Tongue (tissue), 2 donors: ENCODE measurements around the gene PRL. TPM values are rescaled to one million over a fixed set of nuclear protein-coding genes. Genes with fewer than 3 reads are reported as not detected.
A peak's percentile ranks its signal among the peaks of the same experiment; 100 is the strongest.

ENCODE experiments used
- DNase-seq: peaks from one replicate; pipeline ENCODE4 v3.0.0-alpha.2; 2015
- total RNA-seq: library from RNA; depleted of rRNA; stranded (reverse); fragments of >200 nt; gene quantifications from one replicate; pipeline ENCODE4 v1.2.3, GENCODE V29; 2014

PRL gene
- total RNA-seq, 1 donor from 2014 or later = not detected

DNA sequence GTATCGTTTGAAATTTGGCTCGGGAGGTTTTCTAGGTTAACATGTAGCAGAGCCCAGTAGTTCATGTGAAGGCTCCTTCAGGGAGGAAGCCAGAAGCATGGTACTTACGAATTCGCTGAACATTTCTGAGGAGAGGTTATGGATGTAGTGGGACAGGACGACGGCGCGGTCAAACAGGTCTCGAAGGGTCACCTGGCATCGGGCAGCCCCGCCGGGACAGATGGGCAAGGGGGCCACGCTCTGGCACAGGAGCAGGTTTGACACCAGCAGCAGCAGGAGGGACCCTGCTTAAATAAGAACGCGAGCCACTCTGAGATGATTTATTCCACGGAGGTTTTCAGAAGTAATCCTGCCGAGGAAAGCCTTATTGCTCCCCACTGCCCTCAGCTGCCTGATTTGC is 2.5 kb downstream of the PRL start:
- DNase-seq = peak; percentile 20

GRCh38 chr6:22290045-22290444 is 6.8 kb downstream of the PRL start:
- no peak for DNase-seq

- no peak for DNase-seq
These were observed 8.1 kb downstream of the PRL start for GRCh38 chr6:22288721-22289120.

DNA sequence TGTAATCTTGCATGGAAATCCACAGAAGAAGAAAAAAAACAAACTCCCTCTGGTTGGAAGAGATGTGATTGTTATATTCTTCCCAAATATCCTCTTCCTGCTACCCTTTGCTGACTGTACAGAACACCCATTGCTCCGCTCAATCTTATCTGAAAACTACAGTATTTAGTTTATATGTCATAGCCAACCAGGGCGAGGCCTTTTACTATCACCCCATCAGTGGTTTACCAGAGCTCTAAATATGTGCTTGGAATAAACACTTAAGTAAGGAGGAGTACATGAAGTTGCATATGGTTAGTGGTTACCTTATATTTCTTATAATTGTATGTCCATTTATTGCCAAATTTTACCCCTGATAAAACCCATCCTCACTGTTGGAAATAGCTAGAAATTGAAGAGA is 12.2 kb downstream of the PRL start:
- DNase-seq = no peak

- DNase-seq = no peak
These were observed 15.3 kb downstream of the PRL start for GRCh38 chr6:22281341-22282085.

DNA sequence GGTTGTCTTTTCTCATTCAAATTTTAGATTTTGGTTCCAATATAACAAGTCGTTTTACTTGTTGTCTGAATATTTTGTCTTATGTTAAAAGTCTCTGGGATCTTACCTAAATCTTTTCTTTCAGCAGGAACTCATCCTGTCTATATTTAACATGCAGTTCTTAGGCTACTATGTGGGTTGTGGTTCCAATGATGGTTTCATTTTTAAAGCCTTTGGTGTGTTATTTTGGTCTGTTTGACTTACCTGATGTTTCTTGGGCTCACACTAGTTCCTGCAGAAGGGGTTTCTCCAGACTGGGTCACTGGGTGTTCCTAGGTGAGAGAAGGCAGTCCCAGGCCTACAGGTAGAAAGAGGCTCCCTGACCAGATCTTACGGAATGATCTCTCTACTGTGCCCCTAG is 17.4 kb downstream of the PRL start:
- DNase-seq = no peak

GRCh38 chr6:22271081-22271480 is 25.8 kb downstream of the PRL start:
- DNase-seq = peak; percentile 38

- no peak for DNase-seq
These were observed 33.1 kb downstream of the PRL start for GRCh38 chr6:22263748-22264147.

- peak; percentile 73 for DNase-seq
These were observed 42.0 kb downstream of the PRL start for GRCh38 chr6:22254886-22255285.

GRCh38 chr6:22253955-22254655 is 42.7 kb downstream of the PRL start:
- no peak for DNase-seq

DNA sequence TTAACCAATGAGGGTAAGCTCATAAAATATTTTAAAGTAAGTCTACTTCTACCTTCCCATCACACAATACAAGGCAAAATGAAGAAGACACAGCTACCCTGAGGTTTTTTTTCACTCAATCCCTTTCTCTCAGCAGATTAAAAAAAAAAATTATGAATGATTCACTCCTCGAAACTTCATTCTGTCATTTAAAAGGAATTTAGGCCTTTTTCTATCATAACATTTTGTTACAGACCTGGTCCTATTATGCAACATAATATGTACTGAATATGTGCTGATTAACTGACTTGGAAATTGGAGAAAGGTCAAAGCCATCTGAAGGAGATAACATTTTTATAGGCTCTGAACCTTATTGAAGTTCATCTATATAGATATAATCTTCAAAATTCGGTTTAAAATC is 45.5 kb downstream of the PRL start:
- no peak for DNase-seq

DNA sequence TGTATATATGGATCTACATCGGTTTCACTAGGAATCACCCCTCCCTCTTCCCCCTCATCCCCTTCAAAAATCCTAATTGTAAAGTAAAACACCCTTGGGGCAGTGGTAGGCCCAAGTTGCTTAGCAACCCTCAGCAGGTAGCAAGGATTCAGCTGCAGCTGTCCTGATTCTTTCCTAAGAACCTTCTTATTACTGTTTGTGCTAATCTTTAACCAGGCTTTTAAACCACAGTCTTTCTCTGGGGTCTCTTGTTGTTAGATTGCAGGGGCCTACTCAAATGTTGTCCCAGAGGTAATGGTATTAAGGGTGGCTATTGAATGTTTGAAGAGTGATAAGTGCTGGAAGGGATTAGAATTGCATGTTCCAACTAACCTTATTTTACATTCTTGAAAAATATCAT is 46.4 kb downstream of the PRL start:
- peak; percentile 51 for DNase-seq

DNA sequence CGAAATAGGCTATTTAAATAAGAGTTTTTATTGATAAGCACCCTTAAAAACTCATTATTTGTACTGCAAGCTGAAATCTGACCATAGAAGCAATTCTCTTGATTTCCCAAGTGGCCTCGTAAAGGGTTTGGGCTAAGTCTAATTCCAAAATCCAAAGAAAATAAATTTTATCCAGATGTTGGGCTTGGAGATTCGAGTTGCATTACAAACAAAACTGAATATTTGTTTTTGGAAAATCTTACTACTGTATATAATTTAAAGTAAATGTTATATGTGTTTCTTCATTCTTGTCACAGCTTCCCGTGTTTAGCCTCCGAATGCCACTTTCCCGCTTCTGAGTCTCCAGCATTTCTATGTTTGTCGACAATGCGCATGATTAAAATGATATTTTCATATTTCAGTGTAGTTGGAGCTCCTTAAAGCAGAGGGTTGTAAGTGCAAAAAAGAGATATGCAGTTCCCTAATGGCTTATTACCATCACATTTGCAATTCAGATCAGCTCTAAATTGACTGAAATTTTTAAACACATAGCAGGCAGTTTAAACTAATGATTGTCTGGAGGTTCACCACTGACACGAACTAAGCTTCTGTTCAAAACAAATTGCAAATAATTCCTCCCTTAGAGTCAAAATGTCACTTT is 47.0 kb downstream of the PRL start:
- DNase-seq = peak; percentile 59

DNA sequence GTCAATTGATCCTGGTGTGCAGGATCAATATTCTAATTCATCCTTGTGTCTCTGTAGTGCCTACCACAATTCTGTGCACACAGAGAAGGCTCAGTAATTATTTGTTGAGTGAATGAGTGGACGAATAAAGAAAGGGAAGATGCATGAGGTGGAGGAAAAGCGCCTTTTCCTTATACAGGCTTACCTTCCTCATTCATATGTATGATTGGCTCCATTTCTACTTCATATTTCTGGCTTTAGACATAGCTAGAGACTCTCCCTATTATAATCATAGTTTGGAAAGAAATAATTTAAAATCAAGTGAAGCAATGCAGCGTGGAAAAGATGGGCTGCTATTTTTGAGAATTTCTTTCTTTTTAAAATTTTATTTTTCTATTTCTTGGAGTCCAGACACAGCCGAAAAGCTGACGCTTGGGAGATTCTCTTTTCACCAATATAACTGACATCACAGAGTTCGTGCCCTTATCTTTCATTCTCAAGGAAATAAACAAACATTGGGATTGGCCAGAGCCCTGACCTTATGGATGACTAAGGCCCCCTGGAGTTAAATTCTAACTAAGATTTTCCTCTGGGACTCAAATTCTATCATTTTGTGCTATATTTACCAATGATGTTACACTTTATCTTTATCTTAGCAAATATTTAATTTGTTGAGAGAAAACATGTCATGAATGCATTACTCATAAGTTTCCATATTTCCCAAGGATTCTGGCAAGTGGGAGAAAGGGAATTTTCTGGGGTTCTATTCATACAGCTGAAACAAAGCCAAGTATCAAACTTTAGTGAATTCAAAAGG is 48.1 kb downstream of the PRL start:
- no peak for DNase-seq

DNA sequence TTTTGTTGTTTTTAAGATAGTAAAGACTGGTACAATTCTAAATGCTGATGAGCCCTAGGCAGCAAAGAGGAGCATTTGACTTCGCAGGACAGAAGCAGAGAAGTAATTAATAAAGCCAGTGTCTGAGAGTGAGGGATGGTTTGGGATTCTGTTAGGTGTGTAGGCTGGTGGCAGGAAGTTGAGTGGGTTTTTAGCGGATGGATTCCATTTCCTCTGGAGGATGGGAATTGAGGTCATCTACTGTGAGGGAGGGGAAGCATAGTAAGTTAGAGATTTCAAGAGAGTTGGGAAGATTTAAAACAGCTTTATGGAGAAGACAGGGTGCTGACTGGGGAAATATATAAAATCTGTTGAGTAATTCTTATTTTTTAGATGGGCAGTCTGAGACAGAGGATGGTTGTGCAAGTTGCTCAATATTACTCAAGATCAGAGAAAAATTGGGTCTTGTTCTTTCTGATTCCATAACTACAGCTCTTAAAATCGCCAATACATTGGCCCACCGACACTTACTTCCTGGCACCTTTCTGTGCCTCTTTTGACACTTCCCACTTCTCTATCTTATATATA is 48.8 kb downstream of the PRL start:
- no peak for DNase-seq

GRCh38 chr6:22240025-22240424 is 56.8 kb downstream of the PRL start:
- DNase-seq = no peak

DNA sequence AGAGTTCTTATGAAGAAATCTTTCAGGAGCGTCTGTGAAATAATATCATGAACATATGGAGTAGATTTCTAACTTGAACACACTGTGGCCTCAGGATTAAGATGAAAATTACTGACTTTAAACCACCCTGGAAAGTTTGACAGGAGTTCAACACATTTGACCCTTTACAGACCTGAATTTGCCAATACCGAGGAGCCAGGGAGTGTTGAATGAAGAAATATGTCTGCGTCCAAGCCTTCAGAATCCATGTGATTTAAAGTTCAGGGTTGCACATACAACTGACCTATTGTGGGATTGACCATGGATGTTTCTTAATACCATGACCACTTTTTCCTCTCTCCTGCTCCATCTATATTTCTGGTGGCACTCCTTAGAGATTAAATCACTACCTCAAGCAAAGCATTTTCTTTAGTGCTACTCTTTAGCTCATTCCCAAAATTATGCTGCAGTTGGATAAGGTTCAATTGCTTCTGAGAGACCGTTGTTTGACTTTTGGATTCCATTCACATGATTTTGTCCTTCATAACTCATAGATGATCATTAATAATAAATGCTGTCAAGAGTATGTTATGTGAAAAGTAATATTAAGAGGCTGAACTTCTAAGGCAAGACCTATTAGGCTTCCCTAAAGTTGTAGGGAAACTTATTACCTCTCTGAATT is 57.4 kb downstream of the PRL start:
- no peak for DNase-seq

- no peak for DNase-seq
These were observed 58.0 kb downstream of the PRL start for GRCh38 chr6:22238861-22239260.

DNA sequence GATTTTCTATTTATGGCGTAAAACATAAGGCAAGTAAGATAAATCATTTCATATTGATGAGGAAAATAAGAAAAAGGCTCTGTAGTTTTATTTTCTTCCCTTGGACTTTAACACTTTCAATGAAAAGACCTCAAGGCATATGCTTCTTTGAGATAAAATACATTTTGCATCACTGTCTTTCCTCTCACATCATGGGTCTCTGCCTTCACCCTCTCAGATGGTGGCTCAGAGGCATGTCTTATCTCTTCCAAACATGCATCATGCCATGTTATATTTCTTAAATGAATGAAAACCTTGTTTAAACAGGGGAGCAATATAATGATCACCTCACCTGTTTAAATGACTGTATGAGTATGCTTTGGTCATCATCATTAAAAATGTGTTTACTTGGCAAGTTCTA is 59.3 kb downstream of the PRL start:
- no peak for DNase-seq
